ENCODE results near the gene GRK2. TPM values are rescaled to one million over a fixed set of nuclear protein-coding genes. Genes with fewer than 3 reads are reported as not detected.

The GRK2 gene
- total RNA-seq, 1 donor from 2014 or later: 86.1 TPM

GRCh38 chr11:67299471-67300191 is 33.4 kb downstream of the GRK2 start:
- no peak for DNase-seq (ENCODE audit: low spot score)

GRCh38 chr11:67300256-67300755 is 34.0 kb downstream of the GRK2 start:
- no peak for DNase-seq (ENCODE audit: low spot score)

GRCh38 chr11:67300756-67301312 is 34.6 kb downstream of the GRK2 start:
- DNase-seq (ENCODE audit: low spot score): no peak

- no peak for DNase-seq (ENCODE audit: low spot score)
Measured at GRCh38 chr11:67301313-67301921, 35.1 kb downstream of the GRK2 start.

- no peak for DNase-seq (ENCODE audit: low spot score)
Measured at GRCh38 chr11:67301951-67302516, 35.8 kb downstream of the GRK2 start.

GRCh38 chr11:67302571-67303131 is 36.4 kb downstream of the GRK2 start:
- no peak for DNase-seq (ENCODE audit: low spot score)

GRCh38 chr11:67303132-67303834 is 37.0 kb downstream of the GRK2 start, which contains the start of gene SSH3:
SSH3 (plus strand) TSS chr11:67303530; CDS start chr11:67303626, 96 bp downstream.
- DNase-seq (ENCODE audit: low spot score): peak; percentile 76

- DNase-seq (ENCODE audit: low spot score): no peak
Measured at GRCh38 chr11:67303835-67304411, 37.6 kb downstream of the GRK2 start.

GRCh38 chr11:67304511-67305113 is 38.3 kb downstream of the GRK2 start:
- DNase-seq (ENCODE audit: low spot score): no peak

- no peak for DNase-seq (ENCODE audit: low spot score)
Measured at GRCh38 chr11:67306769-67307544, 40.7 kb downstream of the GRK2 start.

- DNase-seq (ENCODE audit: low spot score): no peak
Measured at GRCh38 chr11:67307545-67308001, 41.3 kb downstream of the GRK2 start.

GRCh38 chr11:67308031-67308866 is 42.0 kb downstream of the GRK2 start:
- DNase-seq (ENCODE audit: low spot score): no peak

- no peak for DNase-seq (ENCODE audit: low spot score)
Measured at GRCh38 chr11:67309166-67309565, 42.9 kb downstream of the GRK2 start.

- DNase-seq (ENCODE audit: low spot score): no peak
Measured at GRCh38 chr11:67309661-67310061, 43.4 kb downstream of the GRK2 start.

GRCh38 chr11:67310246-67311050 is 44.2 kb downstream of the GRK2 start:
- DNase-seq (ENCODE audit: low spot score): no peak

- DNase-seq (ENCODE audit: low spot score): no peak
Measured at GRCh38 chr11:67311051-67311555, 44.8 kb downstream of the GRK2 start.

- DNase-seq (ENCODE audit: low spot score): no peak
Measured at GRCh38 chr11:67311556-67312082, 45.3 kb downstream of the GRK2 start.
